ENCODE data around the gene GPR137C. TPM values are rescaled to one million over a fixed set of nuclear protein-coding genes. Genes with fewer than 3 reads are reported as not detected.

Gene GPR137C
- total RNA-seq, 1 experiment from 2014 or later, result 0.89 TPM

- H3K79me2 ChIP-seq (ENCODE audit: insufficient read depth, low read length), result peaks cover 98% of the 10 kb centered on the region
- RAD21 ChIA-PET (ENCODE audit: low non-redundant PET in 1 of 2, low total read pairs in 2 of 2, uncharacterized antibody in 2 of 2, unreplicated experiment in 2 of 2), result no interaction called here
- peaks cover under 1 to 10% of the 10 kb centered on the region in 2 experiments; a peak in 1 of 4 replicates for H3K36me3 ChIP-seq (ENCODE audit: control insufficient read depth in 1 of 2, insufficient read depth in 2 of 2, low read length in 2 of 2)
- no peak overlapping the region for H3K27ac ChIP-seq (ENCODE audit: low read depth, low read length)
- H2AFZ ChIP-seq (ENCODE audit: low read depth, low read length, poor library complexity, severe bottlenecking), result no peak overlapping the region
- H3K27me3 ChIP-seq (ENCODE audit: insufficient read depth, low read length), result no peaks in the 10 kb centered on the region
- TF ChIP-seq MAX (IDR thresholded peaks at IDR 0.05), result no peak
- no peak for TF ChIP-seq JUND (IDR thresholded peaks at IDR 0.05)
- TF ChIP-seq EGR1 (IDR thresholded peaks at IDR 0.05; ENCODE audit: low read depth), result no peak
- TF ChIP-seq ATF3 (IDR thresholded peaks at IDR 0.05), result no peak
- TF ChIP-seq REST (IDR thresholded peaks at IDR 0.05; ENCODE audit: low read depth), result no peak
- H3K9me3 ChIP-seq (ENCODE audit: control insufficient read depth in 1 of 2, insufficient read depth in 1 of 2, low read depth in 1 of 2, low read length in 2 of 2), result no peaks in the 10 kb centered on the region
- no TSS peak for BruUV-seq (replicated peaks)
- no peak for ATAC-seq
- POLR2A ChIA-PET, result no interaction called here
- DNase-seq (ENCODE audit: low read depth, low spot score), result no peak
- CTCF ChIA-PET, result no interaction called here
- intact Hi-C loops (cut with micrococcal nuclease), result no loop called here
- no peak overlapping the region for H3K4me2 ChIP-seq (ENCODE audit: low read length)
- H3K4me1 ChIP-seq (ENCODE audit: control insufficient read depth in 1 of 2, insufficient read depth in 2 of 2, low read length in 2 of 2), result peaks cover 5 to 10% of the 10 kb centered on the region in 2 experiments; a peak in 2 of 4 replicates
- no peak overlapping the region for H3K9ac ChIP-seq (ENCODE audit: low read length)
- no peak overlapping the region for H3K4me3 ChIP-seq (replicated peaks in 1 of 2; ENCODE audit: low read depth in 1 of 2, low read length in 2 of 2)
- H4K20me1 ChIP-seq (ENCODE audit: insufficient read depth), result peaks cover 11% of the 10 kb centered on the region; the same call in 1 of the 2 replicates
- H3K9me2 ChIP-seq (ENCODE audit: insufficient read depth), result no peaks in the 10 kb centered on the region
Observed at GRCh38 chr14:52686176-52686575, 133.5 kb downstream of the GPR137C start.

Other genes starting within 250 kb of the GPR137C start
- gene PTGER2, start 238.5 kb upstream of the GPR137C start, total RNA-seq (2021; ENCODE audit: unreplicated experiment), result 0.57 TPM
- 2.7 TPM for gene TXNDC16, start 331 bp upstream of the GPR137C start, total RNA-seq (2021; ENCODE audit: unreplicated experiment)
- 118 TPM for gene ERO1A, start 142.7 kb downstream of the GPR137C start, total RNA-seq (2021; ENCODE audit: unreplicated experiment)
- gene PSMC6, start 154.4 kb downstream of the GPR137C start, total RNA-seq (2021; ENCODE audit: unreplicated experiment), result 71.7 TPM
- gene STYX, start 177.3 kb downstream of the GPR137C start, total RNA-seq (2021; ENCODE audit: unreplicated experiment), result 16.3 TPM
- 33.7 TPM for gene GNPNAT1, start 238.8 kb downstream of the GPR137C start, total RNA-seq (2021; ENCODE audit: unreplicated experiment)

Data from HCT116 (cell line).